Liver (tissue), 9 donors: ENCODE data around the gene CYB561. TPM values are rescaled to one million over a fixed set of nuclear protein-coding genes. Genes with fewer than 3 reads are reported as not detected.

Source experiments
- DNase-seq: peaks from one replicate; pipeline ENCODE4 v3.0.0-alpha.2; 2017; ENCODE audit warnings: low spot score
- H3K27ac ChIP-seq, 2 donors: one replicate each; pipeline ENCODE4 v1.7.0; 2013; ENCODE audit warnings: inconsistent platforms in 2 of 2, low read length in 2 of 2, control low read depth in 1 of 2, low read depth in 1 of 2, mild to moderate bottlenecking in 1 of 2
- H3K27me3 ChIP-seq, 4 donors: one replicate each; pipeline versions ENCODE4 v1.6.1 to v1.7.0; 2013; ENCODE audit warnings: low read length in 3 of 4, inconsistent platforms in 1 of 4, mild to moderate bottlenecking in 1 of 4, moderate library complexity in 1 of 4; ENCODE audit not compliant: control insufficient read depth in 4 of 4, insufficient read depth in 4 of 4
- H3K36me3 ChIP-seq, 4 donors: one replicate each; pipeline versions ENCODE4 v1.6.1 to v1.7.0; 2013; ENCODE audit warnings: low read length in 3 of 4, mild to moderate bottlenecking in 3 of 4, low read depth in 1 of 4, moderate library complexity in 1 of 4; ENCODE audit not compliant: control insufficient read depth in 4 of 4, insufficient read depth in 3 of 4
- H3K4me1 ChIP-seq, 4 donors: one replicate each; pipeline versions ENCODE4 v1.6.1 to v1.7.0; 2013; ENCODE audit warnings: low read length in 3 of 4, mild to moderate bottlenecking in 3 of 4, moderate library complexity in 1 of 4; ENCODE audit not compliant: control insufficient read depth in 4 of 4, insufficient read depth in 4 of 4
- H3K4me3 ChIP-seq, 3 donors: one replicate each; pipeline versions ENCODE4 v1.6.1 to v1.7.0; 2013; ENCODE audit warnings: low read length in 3 of 3, control low read depth in 1 of 3, low read depth in 1 of 3, mild to moderate bottlenecking in 1 of 3
- H3K9ac ChIP-seq, 2 donors: one replicate each; pipeline ENCODE4 v1.7.0; 2013; ENCODE audit warnings: low read length in 2 of 2, mild to moderate bottlenecking in 2 of 2, moderate library complexity in 2 of 2, control low read depth in 1 of 2, low read depth in 1 of 2
- H3K9me3 ChIP-seq, 4 donors: one replicate each; pipeline versions ENCODE4 v1.6.1 to v1.7.0; 2013; ENCODE audit warnings: low read length in 3 of 4; ENCODE audit not compliant: control insufficient read depth in 4 of 4
- EGR1 ChIP-seq, 2 donors: IDR thresholded peaks; 2 replicates each; pipeline ENCODE4 v1.6.1; 2016 to 2018; ENCODE audit warnings: antibody characterized with exemption in 2 of 2, low read depth in 2 of 2
- FOXA1 ChIP-seq: IDR thresholded peaks from 2 replicates; pipeline ENCODE4 v1.6.1; 2016; ENCODE audit warnings: antibody characterized with exemption
- GABPA ChIP-seq, 2 donors: IDR thresholded peaks in 1 of 2; conservative IDR thresholded peaks in 1 of 2; 2 replicates each; pipeline ENCODE4 v1.6.1; 2016; ENCODE audit warnings: antibody characterized with exemption in 2 of 2, mild to moderate bottlenecking in 1 of 2, moderate library complexity in 1 of 2
- HNF4A ChIP-seq, 2 donors: conservative IDR thresholded peaks; 2 replicates each; pipeline ENCODE4 v1.6.1; 2016; ENCODE audit warnings: antibody characterized with exemption in 2 of 2, mild to moderate bottlenecking in 2 of 2
- HNF4G ChIP-seq: IDR thresholded peaks from 2 replicates; pipeline ENCODE4 v1.6.1; 2016; ENCODE audit warnings: antibody characterized with exemption
- JUND ChIP-seq, 2 donors: IDR thresholded peaks; 2 replicates each; pipeline ENCODE4 v1.6.1; 2016; ENCODE audit warnings: antibody characterized with exemption in 2 of 2
- NR2F2 ChIP-seq: IDR thresholded peaks from 2 replicates; pipeline ENCODE4 v1.6.1; 2016; ENCODE audit warnings: antibody characterized with exemption
- RAD21 ChIP-seq, 2 donors: IDR thresholded peaks; 2 replicates each; pipeline ENCODE4 v1.6.1; 2016; ENCODE audit warnings: antibody characterized with exemption in 2 of 2, mild to moderate bottlenecking in 2 of 2
- RXRA ChIP-seq, 2 donors: IDR thresholded peaks; 2 replicates each; pipeline ENCODE4 v1.6.1; 2017 to 2018; ENCODE audit warnings: antibody characterized with exemption in 2 of 2, mild to moderate bottlenecking in 1 of 2
- SP1 ChIP-seq: IDR thresholded peaks from 2 replicates; pipeline ENCODE4 v1.6.1; 2018; ENCODE audit warnings: antibody characterized with exemption, mild to moderate bottlenecking
- TAF1 ChIP-seq: conservative IDR thresholded peaks from 2 replicates; pipeline ENCODE4 v1.6.1; 2016; ENCODE audit warnings: antibody characterized with exemption, mild to moderate bottlenecking
- YY1 ChIP-seq: IDR thresholded peaks from 2 replicates; pipeline ENCODE4 v1.6.1; 2016; ENCODE audit warnings: antibody characterized with exemption, mild to moderate bottlenecking
- WGBS: extraction: QIAGEN DNeasy Blood & Tissue Kit; methylation state at CpG from one replicate; pipeline ENCODE4 v1.1.7; 2013; 5-methylcytosine and 5-hydroxymethylcytosine counted together
- polyA plus RNA-seq, 2 donors: library from polyadenylated mRNA; stranded (reverse) in 1 of 2; unstranded in 1 of 2; fragments of 200-250 nt in 1 of 2; fragments of >200 nt in 1 of 2; fragmentation: Nextera tagmentation in 1 of 2; extraction: Ambion mirVana in 1 of 2; gene quantifications; one replicate each; pipeline versions ENCODE4 v1.2.1 to v1.2.3, GENCODE V29; 2013 to 2015
- total RNA-seq, 2 donors: library from RNA; depleted of rRNA; stranded (reverse); fragments of >200 nt; gene quantifications; one replicate each; pipeline ENCODE4 v1.2.3, GENCODE V29; 2014
- TF ChIP-seq, protein P1 (sequence below): IDR thresholded peaks from 2 replicates; pipeline ENCODE4 v1.6.1; 2016; ENCODE audit warnings: antibody characterized with exemption
- TF ChIP-seq, protein P2 (sequence below): IDR thresholded peaks from 2 replicates; pipeline ENCODE4 v1.6.1; 2016; ENCODE audit warnings: antibody characterized with exemption
- TF ChIP-seq, protein P3 (sequence below): IDR thresholded peaks from 2 replicates; pipeline ENCODE4 v1.6.1; 2016; ENCODE audit warnings: antibody characterized with exemption, mild to moderate bottlenecking
- TF ChIP-seq, protein P4 (sequence below): IDR thresholded peaks from 2 replicates; pipeline ENCODE4 v1.6.1; 2016; ENCODE audit warnings: antibody characterized with exemption
- donor health status: healthy.
- donor health status: healthy.
- donor health status: healthy.
- donor health status: healthy.
- donor health status: healthy.

CYB561 gene
- total and polyA plus RNA-seq, 4 donors = 0.93 to 18.5 (median 12.9) TPM

DNA sequence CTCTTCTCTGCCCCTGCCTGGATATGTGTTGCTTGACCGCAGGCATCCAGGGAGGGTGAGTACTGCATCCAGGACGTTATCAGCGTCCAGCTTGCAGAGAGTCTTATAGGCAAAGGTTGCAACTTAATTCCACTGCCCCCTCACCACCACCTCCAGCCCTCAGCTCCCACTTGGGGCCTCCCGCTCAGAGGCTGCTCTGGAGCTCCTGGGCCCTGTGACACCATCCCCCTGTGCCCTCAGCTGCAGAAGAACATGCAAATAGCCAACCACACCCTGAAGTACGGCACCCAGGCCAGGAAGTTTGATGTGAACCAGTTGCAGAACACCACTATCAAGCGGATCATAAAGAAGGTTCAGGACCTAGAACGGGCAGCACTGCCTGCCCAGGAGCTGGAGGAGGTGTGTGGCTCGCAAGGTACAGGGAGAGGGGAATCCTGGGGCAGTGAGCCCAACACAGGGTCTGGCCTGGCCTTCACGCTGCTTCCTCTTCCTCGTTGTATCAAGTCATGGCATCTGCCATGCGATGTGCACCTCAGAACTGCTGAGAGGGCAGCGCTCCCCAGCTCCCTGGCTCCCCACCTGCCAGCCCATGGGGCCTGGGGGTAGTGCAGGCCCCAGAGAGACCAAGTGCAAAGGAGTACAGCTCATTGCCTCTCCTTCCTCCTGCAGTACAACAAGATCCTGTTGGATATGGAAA lies 40.4 kb upstream of the CYB561 start:
- Histone ChIP-seq H3K4me3 (no peak overlapping the region), H3K9me3 (no peaks in the 10 kb centered on the region), H3K36me3 (no peaks in the 10 kb centered on the region), H3K4me1 (no peaks in the 10 kb centered on the region), H3K9ac (no peak overlapping the region), H3K27ac (no peak overlapping the region), H3K27me3 (no peaks in the 10 kb centered on the region)
- no peak for DNase-seq
- no peak for TF ChIP-seq GABPA (IDR thresholded peaks at IDR 0.05 in 1 of 2, conservative IDR thresholded peaks at IDR 0.05 in 1 of 2)
- no peak for TF ChIP-seq TAF1
- TF ChIP-seq, protein P1, sequence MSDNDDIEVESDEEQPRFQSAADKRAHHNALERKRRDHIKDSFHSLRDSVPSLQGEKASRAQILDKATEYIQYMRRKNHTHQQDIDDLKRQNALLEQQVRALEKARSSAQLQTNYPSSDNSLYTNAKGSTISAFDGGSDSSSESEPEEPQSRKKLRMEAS = no peak
- TF ChIP-seq RXRA (IDR thresholded peaks at IDR 0.05) = no peak
- TF ChIP-seq, protein P2, sequence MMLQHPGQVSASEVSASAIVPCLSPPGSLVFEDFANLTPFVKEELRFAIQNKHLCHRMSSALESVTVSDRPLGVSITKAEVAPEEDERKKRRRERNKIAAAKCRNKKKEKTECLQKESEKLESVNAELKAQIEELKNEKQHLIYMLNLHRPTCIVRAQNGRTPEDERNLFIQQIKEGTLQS = no peak
- no peak for TF ChIP-seq SP1
- no peak for TF ChIP-seq HNF4A (conservative IDR thresholded peaks at IDR 0.05)
- TF ChIP-seq, protein P3, sequence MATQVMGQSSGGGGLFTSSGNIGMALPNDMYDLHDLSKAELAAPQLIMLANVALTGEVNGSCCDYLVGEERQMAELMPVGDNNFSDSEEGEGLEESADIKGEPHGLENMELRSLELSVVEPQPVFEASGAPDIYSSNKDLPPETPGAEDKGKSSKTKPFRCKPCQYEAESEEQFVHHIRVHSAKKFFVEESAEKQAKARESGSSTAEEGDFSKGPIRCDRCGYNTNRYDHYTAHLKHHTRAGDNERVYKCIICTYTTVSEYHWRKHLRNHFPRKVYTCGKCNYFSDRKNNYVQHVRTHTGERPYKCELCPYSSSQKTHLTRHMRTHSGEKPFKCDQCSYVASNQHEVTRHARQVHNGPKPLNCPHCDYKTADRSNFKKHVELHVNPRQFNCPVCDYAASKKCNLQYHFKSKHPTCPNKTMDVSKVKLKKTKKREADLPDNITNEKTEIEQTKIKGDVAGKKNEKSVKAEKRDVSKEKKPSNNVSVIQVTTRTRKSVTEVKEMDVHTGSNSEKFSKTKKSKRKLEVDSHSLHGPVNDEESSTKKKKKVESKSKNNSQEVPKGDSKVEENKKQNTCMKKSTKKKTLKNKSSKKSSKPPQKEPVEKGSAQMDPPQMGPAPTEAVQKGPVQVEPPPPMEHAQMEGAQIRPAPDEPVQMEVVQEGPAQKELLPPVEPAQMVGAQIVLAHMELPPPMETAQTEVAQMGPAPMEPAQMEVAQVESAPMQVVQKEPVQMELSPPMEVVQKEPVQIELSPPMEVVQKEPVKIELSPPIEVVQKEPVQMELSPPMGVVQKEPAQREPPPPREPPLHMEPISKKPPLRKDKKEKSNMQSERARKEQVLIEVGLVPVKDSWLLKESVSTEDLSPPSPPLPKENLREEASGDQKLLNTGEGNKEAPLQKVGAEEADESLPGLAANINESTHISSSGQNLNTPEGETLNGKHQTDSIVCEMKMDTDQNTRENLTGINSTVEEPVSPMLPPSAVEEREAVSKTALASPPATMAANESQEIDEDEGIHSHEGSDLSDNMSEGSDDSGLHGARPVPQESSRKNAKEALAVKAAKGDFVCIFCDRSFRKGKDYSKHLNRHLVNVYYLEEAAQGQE = no peak
- no peak for TF ChIP-seq JUND (IDR thresholded peaks at IDR 0.05)
- TF ChIP-seq, protein P4, sequence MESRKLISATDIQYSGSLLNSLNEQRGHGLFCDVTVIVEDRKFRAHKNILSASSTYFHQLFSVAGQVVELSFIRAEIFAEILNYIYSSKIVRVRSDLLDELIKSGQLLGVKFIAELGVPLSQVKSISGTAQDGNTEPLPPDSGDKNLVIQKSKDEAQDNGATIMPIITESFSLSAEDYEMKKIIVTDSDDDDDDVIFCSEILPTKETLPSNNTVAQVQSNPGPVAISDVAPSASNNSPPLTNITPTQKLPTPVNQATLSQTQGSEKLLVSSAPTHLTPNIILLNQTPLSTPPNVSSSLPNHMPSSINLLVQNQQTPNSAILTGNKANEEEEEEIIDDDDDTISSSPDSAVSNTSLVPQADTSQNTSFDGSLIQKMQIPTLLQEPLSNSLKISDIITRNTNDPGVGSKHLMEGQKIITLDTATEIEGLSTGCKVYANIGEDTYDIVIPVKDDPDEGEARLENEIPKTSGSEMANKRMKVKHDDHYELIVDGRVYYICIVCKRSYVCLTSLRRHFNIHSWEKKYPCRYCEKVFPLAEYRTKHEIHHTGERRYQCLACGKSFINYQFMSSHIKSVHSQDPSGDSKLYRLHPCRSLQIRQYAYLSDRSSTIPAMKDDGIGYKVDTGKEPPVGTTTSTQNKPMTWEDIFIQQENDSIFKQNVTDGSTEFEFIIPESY = no peak
- no peak for TF ChIP-seq NR2F2
- TF ChIP-seq RAD21 (IDR thresholded peaks at IDR 0.05) = no peak
- TF ChIP-seq YY1 = no peak
- TF ChIP-seq HNF4G = no peak
- no peak for TF ChIP-seq EGR1 (IDR thresholded peaks at IDR 0.05; ENCODE audit: low read depth in 2 of 2)
- no peak for TF ChIP-seq FOXA1
- 85% methylated on average over 12 of the region's 12 CpGs for WGBS
